Liver (tissue), 9 donors: ENCODE results near the gene YEATS2. TPM values are rescaled to one million over a fixed set of nuclear protein-coding genes. Genes with fewer than 3 reads are reported as not detected.

Source experiments
- DNase-seq: peaks from one replicate; pipeline ENCODE4 v3.0.0-alpha.2; 2017; ENCODE audit warnings: low spot score
- H3K27ac ChIP-seq, 2 donors: one replicate each; pipeline ENCODE4 v1.7.0; 2013; ENCODE audit warnings: inconsistent platforms in 2 of 2, low read length in 2 of 2, control low read depth in 1 of 2, low read depth in 1 of 2, mild to moderate bottlenecking in 1 of 2
- H3K27me3 ChIP-seq, 4 donors: one replicate each; pipeline versions ENCODE4 v1.6.1 to v1.7.0; 2013; ENCODE audit warnings: low read length in 3 of 4, inconsistent platforms in 1 of 4, mild to moderate bottlenecking in 1 of 4, moderate library complexity in 1 of 4; ENCODE audit not compliant: control insufficient read depth in 4 of 4, insufficient read depth in 4 of 4
- H3K36me3 ChIP-seq, 4 donors: one replicate each; pipeline versions ENCODE4 v1.6.1 to v1.7.0; 2013; ENCODE audit warnings: low read length in 3 of 4, mild to moderate bottlenecking in 3 of 4, low read depth in 1 of 4, moderate library complexity in 1 of 4; ENCODE audit not compliant: control insufficient read depth in 4 of 4, insufficient read depth in 3 of 4
- H3K4me1 ChIP-seq, 4 donors: one replicate each; pipeline versions ENCODE4 v1.6.1 to v1.7.0; 2013; ENCODE audit warnings: low read length in 3 of 4, mild to moderate bottlenecking in 3 of 4, moderate library complexity in 1 of 4; ENCODE audit not compliant: control insufficient read depth in 4 of 4, insufficient read depth in 4 of 4
- H3K4me3 ChIP-seq, 3 donors: one replicate each; pipeline versions ENCODE4 v1.6.1 to v1.7.0; 2013; ENCODE audit warnings: low read length in 3 of 3, control low read depth in 1 of 3, low read depth in 1 of 3, mild to moderate bottlenecking in 1 of 3
- H3K9ac ChIP-seq, 2 donors: one replicate each; pipeline ENCODE4 v1.7.0; 2013; ENCODE audit warnings: low read length in 2 of 2, mild to moderate bottlenecking in 2 of 2, moderate library complexity in 2 of 2, control low read depth in 1 of 2, low read depth in 1 of 2
- H3K9me3 ChIP-seq, 4 donors: one replicate each; pipeline versions ENCODE4 v1.6.1 to v1.7.0; 2013; ENCODE audit warnings: low read length in 3 of 4; ENCODE audit not compliant: control insufficient read depth in 4 of 4
- ATF3 ChIP-seq: IDR thresholded peaks from 2 replicates; pipeline ENCODE4 v1.6.1; 2016; ENCODE audit warnings: antibody characterized with exemption
- EGR1 ChIP-seq, 2 donors: IDR thresholded peaks; 2 replicates each; pipeline ENCODE4 v1.6.1; 2016 to 2018; ENCODE audit warnings: antibody characterized with exemption in 2 of 2, low read depth in 2 of 2
- FOXA1 ChIP-seq: IDR thresholded peaks from 2 replicates; pipeline ENCODE4 v1.6.1; 2016; ENCODE audit warnings: antibody characterized with exemption
- GABPA ChIP-seq, 2 donors: IDR thresholded peaks in 1 of 2; conservative IDR thresholded peaks in 1 of 2; 2 replicates each; pipeline ENCODE4 v1.6.1; 2016; ENCODE audit warnings: antibody characterized with exemption in 2 of 2, mild to moderate bottlenecking in 1 of 2, moderate library complexity in 1 of 2
- HNF4A ChIP-seq, 2 donors: conservative IDR thresholded peaks; 2 replicates each; pipeline ENCODE4 v1.6.1; 2016; ENCODE audit warnings: antibody characterized with exemption in 2 of 2, mild to moderate bottlenecking in 2 of 2
- HNF4G ChIP-seq: IDR thresholded peaks from 2 replicates; pipeline ENCODE4 v1.6.1; 2016; ENCODE audit warnings: antibody characterized with exemption
- JUND ChIP-seq, 2 donors: IDR thresholded peaks; 2 replicates each; pipeline ENCODE4 v1.6.1; 2016; ENCODE audit warnings: antibody characterized with exemption in 2 of 2
- NR2F2 ChIP-seq: IDR thresholded peaks from 2 replicates; pipeline ENCODE4 v1.6.1; 2016; ENCODE audit warnings: antibody characterized with exemption
- RAD21 ChIP-seq, 2 donors: IDR thresholded peaks; 2 replicates each; pipeline ENCODE4 v1.6.1; 2016; ENCODE audit warnings: antibody characterized with exemption in 2 of 2, mild to moderate bottlenecking in 2 of 2
- REST ChIP-seq: IDR thresholded peaks from 2 replicates; pipeline ENCODE4 v1.6.1; 2016; ENCODE audit warnings: antibody characterized with exemption, mild to moderate bottlenecking
- RXRA ChIP-seq, 2 donors: IDR thresholded peaks; 2 replicates each; pipeline ENCODE4 v1.6.1; 2017 to 2018; ENCODE audit warnings: antibody characterized with exemption in 2 of 2, mild to moderate bottlenecking in 1 of 2
- SP1 ChIP-seq: IDR thresholded peaks from 2 replicates; pipeline ENCODE4 v1.6.1; 2018; ENCODE audit warnings: antibody characterized with exemption, mild to moderate bottlenecking
- TAF1 ChIP-seq: conservative IDR thresholded peaks from 2 replicates; pipeline ENCODE4 v1.6.1; 2016; ENCODE audit warnings: antibody characterized with exemption, mild to moderate bottlenecking
- YY1 ChIP-seq: IDR thresholded peaks from 2 replicates; pipeline ENCODE4 v1.6.1; 2016; ENCODE audit warnings: antibody characterized with exemption, mild to moderate bottlenecking
- WGBS: extraction: QIAGEN DNeasy Blood & Tissue Kit; methylation state at CpG from one replicate; pipeline ENCODE4 v1.1.7; 2013; 5-methylcytosine and 5-hydroxymethylcytosine counted together
- polyA plus RNA-seq, 2 donors: library from polyadenylated mRNA; stranded (reverse) in 1 of 2; unstranded in 1 of 2; fragments of 200-250 nt in 1 of 2; fragments of >200 nt in 1 of 2; fragmentation: Nextera tagmentation in 1 of 2; extraction: Ambion mirVana in 1 of 2; gene quantifications; one replicate each; pipeline versions ENCODE4 v1.2.1 to v1.2.3, GENCODE V29; 2013 to 2015
- total RNA-seq, 2 donors: library from RNA; depleted of rRNA; stranded (reverse); fragments of >200 nt; gene quantifications; one replicate each; pipeline ENCODE4 v1.2.3, GENCODE V29; 2014
- TF ChIP-seq, protein P1 (sequence below): fragments of 150-350 bp; IDR thresholded peaks from 2 replicates; pipeline ENCODE4 v1.5.1; 2017; ENCODE audit warnings: improper control_type of control experiment, low read depth, low read length; ENCODE audit not compliant: missing input control
- TF ChIP-seq, protein P2 (sequence below): IDR thresholded peaks from 2 replicates; pipeline ENCODE4 v1.6.1; 2016; ENCODE audit warnings: antibody characterized with exemption
- TF ChIP-seq, protein P3 (sequence below): IDR thresholded peaks from 2 replicates; pipeline ENCODE4 v1.6.1; 2016; ENCODE audit warnings: antibody characterized with exemption
- donor health status: healthy.
- donor health status: healthy.
- donor health status: healthy.
- donor health status: healthy.
- donor health status: healthy.

Gene YEATS2
- total and polyA plus RNA-seq, 4 donors, result 1.5 to 9.4 (median 4.9) TPM

DNA sequence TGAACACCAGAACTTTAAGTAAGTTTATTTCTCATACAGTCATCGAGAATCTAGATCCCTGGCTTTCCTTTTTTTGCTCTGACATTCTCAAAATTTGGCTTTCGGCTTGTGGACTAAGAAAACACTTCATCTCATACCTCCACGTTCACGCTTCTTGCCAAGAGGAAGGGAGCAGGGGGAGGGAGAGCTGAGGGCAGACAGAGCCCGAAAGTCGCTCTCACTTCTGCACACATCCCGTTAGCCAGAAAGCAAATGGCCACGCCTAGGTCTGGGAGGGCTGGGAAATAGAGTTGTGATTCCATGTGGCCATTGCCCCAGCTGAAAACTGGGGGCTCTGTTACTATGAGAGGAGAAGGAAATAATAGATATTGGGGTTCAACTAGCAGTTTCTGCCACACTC, 70.5 kb downstream of the YEATS2 start:
- Histone ChIP-seq H3K4me1 (no peaks in the 10 kb centered on the region), H3K36me3 (peaks cover 0 to 6% (median 2%) of the 10 kb centered on the region in 4 donors), H3K27ac (no peak overlapping the region), H3K27me3 (no peaks in the 10 kb centered on the region), H3K9ac (no peak overlapping the region), H3K9me3 (no peaks in the 10 kb centered on the region), H3K4me3 (no peak overlapping the region)
- TF ChIP-seq TAF1, result no peak
- no peak for TF ChIP-seq GABPA (IDR thresholded peaks at IDR 0.05 in 1 of 2, conservative IDR thresholded peaks at IDR 0.05 in 1 of 2)
- no peak for TF ChIP-seq RAD21 (IDR thresholded peaks at IDR 0.05)
- no peak for TF ChIP-seq HNF4G
- TF ChIP-seq SP1, result no peak
- TF ChIP-seq EGR1 (IDR thresholded peaks at IDR 0.05; ENCODE audit: low read depth in 2 of 2), result no peak
- TF ChIP-seq JUND (IDR thresholded peaks at IDR 0.05), result no peak
- TF ChIP-seq YY1, result no peak
- no peak for TF ChIP-seq NR2F2
- TF ChIP-seq RXRA (IDR thresholded peaks at IDR 0.05), result no peak
- TF ChIP-seq HNF4A (conservative IDR thresholded peaks at IDR 0.05), result no peak
- TF ChIP-seq, protein P1, sequence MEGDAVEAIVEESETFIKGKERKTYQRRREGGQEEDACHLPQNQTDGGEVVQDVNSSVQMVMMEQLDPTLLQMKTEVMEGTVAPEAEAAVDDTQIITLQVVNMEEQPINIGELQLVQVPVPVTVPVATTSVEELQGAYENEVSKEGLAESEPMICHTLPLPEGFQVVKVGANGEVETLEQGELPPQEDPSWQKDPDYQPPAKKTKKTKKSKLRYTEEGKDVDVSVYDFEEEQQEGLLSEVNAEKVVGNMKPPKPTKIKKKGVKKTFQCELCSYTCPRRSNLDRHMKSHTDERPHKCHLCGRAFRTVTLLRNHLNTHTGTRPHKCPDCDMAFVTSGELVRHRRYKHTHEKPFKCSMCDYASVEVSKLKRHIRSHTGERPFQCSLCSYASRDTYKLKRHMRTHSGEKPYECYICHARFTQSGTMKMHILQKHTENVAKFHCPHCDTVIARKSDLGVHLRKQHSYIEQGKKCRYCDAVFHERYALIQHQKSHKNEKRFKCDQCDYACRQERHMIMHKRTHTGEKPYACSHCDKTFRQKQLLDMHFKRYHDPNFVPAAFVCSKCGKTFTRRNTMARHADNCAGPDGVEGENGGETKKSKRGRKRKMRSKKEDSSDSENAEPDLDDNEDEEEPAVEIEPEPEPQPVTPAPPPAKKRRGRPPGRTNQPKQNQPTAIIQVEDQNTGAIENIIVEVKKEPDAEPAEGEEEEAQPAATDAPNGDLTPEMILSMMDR, result no peak
- no peak for TF ChIP-seq FOXA1
- TF ChIP-seq, protein P2, sequence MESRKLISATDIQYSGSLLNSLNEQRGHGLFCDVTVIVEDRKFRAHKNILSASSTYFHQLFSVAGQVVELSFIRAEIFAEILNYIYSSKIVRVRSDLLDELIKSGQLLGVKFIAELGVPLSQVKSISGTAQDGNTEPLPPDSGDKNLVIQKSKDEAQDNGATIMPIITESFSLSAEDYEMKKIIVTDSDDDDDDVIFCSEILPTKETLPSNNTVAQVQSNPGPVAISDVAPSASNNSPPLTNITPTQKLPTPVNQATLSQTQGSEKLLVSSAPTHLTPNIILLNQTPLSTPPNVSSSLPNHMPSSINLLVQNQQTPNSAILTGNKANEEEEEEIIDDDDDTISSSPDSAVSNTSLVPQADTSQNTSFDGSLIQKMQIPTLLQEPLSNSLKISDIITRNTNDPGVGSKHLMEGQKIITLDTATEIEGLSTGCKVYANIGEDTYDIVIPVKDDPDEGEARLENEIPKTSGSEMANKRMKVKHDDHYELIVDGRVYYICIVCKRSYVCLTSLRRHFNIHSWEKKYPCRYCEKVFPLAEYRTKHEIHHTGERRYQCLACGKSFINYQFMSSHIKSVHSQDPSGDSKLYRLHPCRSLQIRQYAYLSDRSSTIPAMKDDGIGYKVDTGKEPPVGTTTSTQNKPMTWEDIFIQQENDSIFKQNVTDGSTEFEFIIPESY, result no peak
- TF ChIP-seq, protein P3, sequence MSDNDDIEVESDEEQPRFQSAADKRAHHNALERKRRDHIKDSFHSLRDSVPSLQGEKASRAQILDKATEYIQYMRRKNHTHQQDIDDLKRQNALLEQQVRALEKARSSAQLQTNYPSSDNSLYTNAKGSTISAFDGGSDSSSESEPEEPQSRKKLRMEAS, result no peak
- TF ChIP-seq ATF3, result no peak
- DNase-seq, result no peak
- 95% methylated on average over 8 of the region's 8 CpGs for WGBS

GRCh38 chr3:183769453-183769852, 71.9 kb downstream of the YEATS2 start:
- Histone ChIP-seq H3K9me3 (no peaks in the 10 kb centered on the region), H3K9ac (no peak overlapping the region), H3K27me3 (no peaks in the 10 kb centered on the region), H3K4me1 (no peaks in the 10 kb centered on the region), H3K27ac (no peak overlapping the region), H3K4me3 (no peak overlapping the region), H3K36me3 (peaks cover 2 to 5% (median 3%) of the 10 kb centered on the region in 4 donors)
- DNase-seq, result no peak
- TF ChIP-seq, protein P3, result no peak
- TF ChIP-seq REST, result no peak
- TF ChIP-seq RAD21 (IDR thresholded peaks at IDR 0.05), result no peak
- no peak for TF ChIP-seq FOXA1
- no peak for TF ChIP-seq NR2F2
- no peak for TF ChIP-seq RXRA (IDR thresholded peaks at IDR 0.05)
- TF ChIP-seq, protein P1, result no peak
- TF ChIP-seq TAF1, result no peak
- 94% methylated on average over 9 of the region's 9 CpGs for WGBS
